HepG2 (cell line): ENCODE data around the gene FBXO24. TPM values are rescaled to one million over a fixed set of nuclear protein-coding genes. Genes with fewer than 3 reads are reported as not detected.
A peak's percentile ranks its signal among the peaks of the same experiment; 100 is the strongest.

Experiments used
- DMAP1 ChIP-seq: IDR thresholded peaks from 2 replicates; pipeline ENCODE4 v1.6.1; 2016
- E2F5 ChIP-seq: sonication (generic); formaldehyde crosslinking; conservative IDR thresholded peaks from 2 replicates; pipeline ENCODE4 v1.4.0; 2020; ENCODE audit warnings: missing genetic modification reagents
- ETS1 ChIP-seq: sonication (generic); formaldehyde crosslinking; IDR thresholded peaks from 2 replicates; pipeline ENCODE4 v1.4.0; 2020; ENCODE audit warnings: missing genetic modification reagents
- FOXP4 ChIP-seq: sonication (generic); formaldehyde crosslinking; IDR thresholded peaks from 2 replicates; pipeline ENCODE4 v1.4.0; 2020; ENCODE audit warnings: missing genetic modification reagents
- HBP1 ChIP-seq: IDR thresholded peaks from 2 replicates; pipeline ENCODE4 v1.6.1; 2016; ENCODE audit warnings: low read depth, control low read depth
- MZF1 ChIP-seq: sonication (generic); formaldehyde crosslinking; IDR thresholded peaks from 2 replicates; pipeline ENCODE4 v1.8.1; 2023; ENCODE audit warnings: mild to moderate bottlenecking, missing genetic modification reagents, borderline replicate concordance
- NONO ChIP-seq, 2 experiments: fragments of 450-650 bp in 1 of 2; sonication (generic) in 1 of 2; formaldehyde crosslinking in 1 of 2; IDR thresholded peaks in 1 of 2; conservative IDR thresholded peaks in 1 of 2; 2 replicates each; pipeline versions ENCODE4 v1.6.1 to v1.8.0; 2017 to 2022; ENCODE audit warnings: mild to moderate bottlenecking in 1 of 2, missing genetic modification reagents in 1 of 2, moderate library complexity in 1 of 2
- NR1H2 ChIP-seq: sonication (generic); formaldehyde crosslinking; IDR thresholded peaks from 2 replicates; pipeline ENCODE4 v1.8.1; 2022; ENCODE audit warnings: low read depth, missing genetic modification reagents, borderline replicate concordance
- SIN3A ChIP-seq: IDR thresholded peaks from 2 replicates; pipeline ENCODE4 v1.6.1; 2011; ENCODE audit warnings: low read depth, mild to moderate bottlenecking, control low read depth, low read length, borderline replicate concordance
- TFDP2 ChIP-seq: sonication (generic); formaldehyde crosslinking; IDR thresholded peaks from 2 replicates; pipeline ENCODE4 v1.4.0; 2020; ENCODE audit warnings: missing genetic modification reagents
- USF2 ChIP-seq, 2 experiments: sonication (generic) in 1 of 2; formaldehyde crosslinking in 1 of 2; IDR thresholded peaks; 2 replicates each; pipeline versions ENCODE4 v1.5.1 to v1.6.1; 2011 to 2020; ENCODE audit warnings: borderline replicate concordance in 1 of 2, low read depth in 1 of 2, low read length in 1 of 2, mild to moderate bottlenecking in 1 of 2, missing genetic modification reagents in 1 of 2, moderate library complexity in 1 of 2
- ZBTB7A ChIP-seq: sonication (generic); formaldehyde crosslinking; IDR thresholded peaks from 2 replicates; pipeline ENCODE4 v1.8.0; 2022; ENCODE audit warnings: mild to moderate bottlenecking, missing genetic modification reagents
- ZKSCAN5 ChIP-seq: sonication (generic); formaldehyde crosslinking; IDR thresholded peaks from 2 replicates; pipeline ENCODE4 v1.5.1; 2020; ENCODE audit warnings: mild to moderate bottlenecking, missing genetic modification reagents
- ZNF121 ChIP-seq: sonication (generic); formaldehyde crosslinking; IDR thresholded peaks from 2 replicates; pipeline ENCODE4 v1.5.0; 2020; ENCODE audit warnings: mild to moderate bottlenecking, missing genetic modification reagents
- ZNF605 ChIP-seq: sonication (generic); formaldehyde crosslinking; IDR thresholded peaks from 2 replicates; pipeline ENCODE4 v1.8.0; 2022; ENCODE audit warnings: mild to moderate bottlenecking, missing genetic modification reagents
- ZNF724P ChIP-seq: sonication (generic); formaldehyde crosslinking; IDR thresholded peaks from 2 replicates; pipeline ENCODE4 v1.8.0; 2022; ENCODE audit warnings: missing genetic modification reagents, borderline replicate concordance
- ZNF816 ChIP-seq: sonication (generic); formaldehyde crosslinking; IDR thresholded peaks from 2 replicates; pipeline ENCODE4 v1.8.0; 2022; ENCODE audit warnings: missing genetic modification reagents, mild to moderate bottlenecking, borderline replicate concordance
- polyA plus RNA-seq, 8 experiments: library from polyadenylated mRNA; depleted of rRNA in 3 of 8; stranded (reverse) in 7 of 8; unstranded in 1 of 8; fragments of >200 nt; fragmentation: Illumina TruSeq in 4 of 8; extraction: Trizol in 4 of 8; gene quantifications; 2 replicates each; pipeline versions ENCODE4 v1.2.1 to v1.2.3, GENCODE V29; 2011 to 2016; ENCODE audit warnings: low read depth in 4 of 8, missing spikeins in 1 of 8, mixed read lengths in 1 of 8; ENCODE audit not compliant: insufficient read depth in 1 of 8
- total RNA-seq, 5 experiments: library from RNA; depleted of rRNA; stranded (reverse); fragments of >200 nt; fragmentation: Illumina TruSeq; extraction: Trizol; gene quantifications; 2 replicates each; pipeline ENCODE4 v1.2.3, GENCODE V29; 2016; ENCODE audit warnings: low read depth in 1 of 5

FBXO24 gene
- total and polyA plus RNA-seq, 2 of the 13 experiments (the other 11 are each of a cell fraction or from before 2014, with no cell fraction given), result 0.20 to 0.55 TPM

GRCh38 chr7:100568896-100569844 lies 17.0 kb upstream of the FBXO24 start (continued):
- no peak for TF ChIP-seq E2F5
- 0 out of 2 replicates have a peak, but pooled peaks have one; percentile 8 for TF ChIP-seq ZNF605 (CRISPR knock-in tag)
- TF ChIP-seq USF2 (IDR thresholded peaks at IDR 0.05; ENCODE audit: low read depth, low read length), result peak; percentile 43; the same call in 1 of the 2 replicates
- peak; percentile 79; the same call in 1 of the 2 replicates for TF ChIP-seq USF2 (CRISPR knock-in tag; IDR thresholded peaks at IDR 0.05; ENCODE audit: borderline replicate concordance)
- no peak for TF ChIP-seq NONO (IDR thresholded peaks at IDR 0.05)
- peak; percentile 92 for TF ChIP-seq NONO (CRISPR knock-in tag; conservative IDR thresholded peaks at IDR 0.05)
- no peak; the same call in 1 of the 2 replicates for TF ChIP-seq ZNF121 (CRISPR knock-in tag)
- TF ChIP-seq NR1H2 (CRISPR knock-in tag), result peak; percentile 58; the same call in 1 of the 2 replicates
- peak; percentile 86 for TF ChIP-seq HBP1 (CRISPR knock-in tag)
- TF ChIP-seq FOXP4 (CRISPR knock-in tag), result peak; percentile 64
- TF ChIP-seq SIN3A, result peak; percentile 91
- TF ChIP-seq ZBTB7A (CRISPR knock-in tag), result 0 out of 2 replicates have a peak, but pooled peaks have one; percentile 25
- no peak; the same call in 1 of the 2 replicates for TF ChIP-seq MZF1 (CRISPR knock-in tag)
- TF ChIP-seq ETS1, result 0 out of 2 replicates have a peak, but pooled peaks have one; percentile 9
- TF ChIP-seq TFDP2 (CRISPR knock-in tag), result no peak
- no peak; the same call in 1 of the 2 replicates for TF ChIP-seq ZNF724P (CRISPR knock-in tag)
- TF ChIP-seq ZNF816 (CRISPR knock-in tag), result peak; percentile 95
- no peak for TF ChIP-seq ZKSCAN5 (CRISPR knock-in tag)
- TF ChIP-seq DMAP1 (CRISPR knock-in tag), result no peak; the same call in 1 of the 2 replicates
